ENCODE data around the gene DUSP1.

DNA sequence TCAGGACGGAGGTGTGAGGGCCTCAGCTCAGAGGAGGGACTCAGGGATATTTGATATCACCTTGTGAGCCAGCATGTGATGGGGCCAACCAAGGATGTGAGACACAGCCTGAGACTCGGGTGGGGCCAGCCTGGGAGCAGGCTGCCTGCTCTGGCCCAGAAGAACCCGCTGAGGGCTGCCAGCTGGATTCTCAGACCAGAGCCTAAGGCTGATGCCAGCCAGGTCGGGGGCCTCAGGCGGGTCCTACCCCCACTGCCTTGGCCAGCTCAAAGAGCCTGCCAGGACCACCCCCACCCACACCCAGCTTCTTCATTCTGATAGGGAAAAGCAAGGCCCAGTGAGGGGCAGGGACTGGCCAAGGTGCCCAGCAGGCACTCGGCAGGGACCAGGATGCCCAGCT lies 20.3 kb upstream of the DUSP1 start:
- TF ChIP-seq, protein P1, sequence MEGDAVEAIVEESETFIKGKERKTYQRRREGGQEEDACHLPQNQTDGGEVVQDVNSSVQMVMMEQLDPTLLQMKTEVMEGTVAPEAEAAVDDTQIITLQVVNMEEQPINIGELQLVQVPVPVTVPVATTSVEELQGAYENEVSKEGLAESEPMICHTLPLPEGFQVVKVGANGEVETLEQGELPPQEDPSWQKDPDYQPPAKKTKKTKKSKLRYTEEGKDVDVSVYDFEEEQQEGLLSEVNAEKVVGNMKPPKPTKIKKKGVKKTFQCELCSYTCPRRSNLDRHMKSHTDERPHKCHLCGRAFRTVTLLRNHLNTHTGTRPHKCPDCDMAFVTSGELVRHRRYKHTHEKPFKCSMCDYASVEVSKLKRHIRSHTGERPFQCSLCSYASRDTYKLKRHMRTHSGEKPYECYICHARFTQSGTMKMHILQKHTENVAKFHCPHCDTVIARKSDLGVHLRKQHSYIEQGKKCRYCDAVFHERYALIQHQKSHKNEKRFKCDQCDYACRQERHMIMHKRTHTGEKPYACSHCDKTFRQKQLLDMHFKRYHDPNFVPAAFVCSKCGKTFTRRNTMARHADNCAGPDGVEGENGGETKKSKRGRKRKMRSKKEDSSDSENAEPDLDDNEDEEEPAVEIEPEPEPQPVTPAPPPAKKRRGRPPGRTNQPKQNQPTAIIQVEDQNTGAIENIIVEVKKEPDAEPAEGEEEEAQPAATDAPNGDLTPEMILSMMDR (IDR thresholded peaks at IDR 0.05 in 2 of 3, conservative IDR thresholded peaks at IDR 0.05 in 1 of 3; ENCODE audit: borderline replicate concordance in 1 of 3, insufficient read depth in 1 of 3, low read depth in 2 of 3, low read length in 2 of 3), result no peak
- TF ChIP-seq, protein P2, sequence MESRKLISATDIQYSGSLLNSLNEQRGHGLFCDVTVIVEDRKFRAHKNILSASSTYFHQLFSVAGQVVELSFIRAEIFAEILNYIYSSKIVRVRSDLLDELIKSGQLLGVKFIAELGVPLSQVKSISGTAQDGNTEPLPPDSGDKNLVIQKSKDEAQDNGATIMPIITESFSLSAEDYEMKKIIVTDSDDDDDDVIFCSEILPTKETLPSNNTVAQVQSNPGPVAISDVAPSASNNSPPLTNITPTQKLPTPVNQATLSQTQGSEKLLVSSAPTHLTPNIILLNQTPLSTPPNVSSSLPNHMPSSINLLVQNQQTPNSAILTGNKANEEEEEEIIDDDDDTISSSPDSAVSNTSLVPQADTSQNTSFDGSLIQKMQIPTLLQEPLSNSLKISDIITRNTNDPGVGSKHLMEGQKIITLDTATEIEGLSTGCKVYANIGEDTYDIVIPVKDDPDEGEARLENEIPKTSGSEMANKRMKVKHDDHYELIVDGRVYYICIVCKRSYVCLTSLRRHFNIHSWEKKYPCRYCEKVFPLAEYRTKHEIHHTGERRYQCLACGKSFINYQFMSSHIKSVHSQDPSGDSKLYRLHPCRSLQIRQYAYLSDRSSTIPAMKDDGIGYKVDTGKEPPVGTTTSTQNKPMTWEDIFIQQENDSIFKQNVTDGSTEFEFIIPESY (IDR thresholded peaks at IDR 0.05; ENCODE audit: extremely low read depth, insufficient replicate concordance, low read length), result no peak
- no peak for TF ChIP-seq TCF7L2 (IDR thresholded peaks at IDR 0.05; ENCODE audit: borderline replicate concordance, extremely low read depth, insufficient read depth, insufficient read length)
- TF ChIP-seq, protein P3, sequence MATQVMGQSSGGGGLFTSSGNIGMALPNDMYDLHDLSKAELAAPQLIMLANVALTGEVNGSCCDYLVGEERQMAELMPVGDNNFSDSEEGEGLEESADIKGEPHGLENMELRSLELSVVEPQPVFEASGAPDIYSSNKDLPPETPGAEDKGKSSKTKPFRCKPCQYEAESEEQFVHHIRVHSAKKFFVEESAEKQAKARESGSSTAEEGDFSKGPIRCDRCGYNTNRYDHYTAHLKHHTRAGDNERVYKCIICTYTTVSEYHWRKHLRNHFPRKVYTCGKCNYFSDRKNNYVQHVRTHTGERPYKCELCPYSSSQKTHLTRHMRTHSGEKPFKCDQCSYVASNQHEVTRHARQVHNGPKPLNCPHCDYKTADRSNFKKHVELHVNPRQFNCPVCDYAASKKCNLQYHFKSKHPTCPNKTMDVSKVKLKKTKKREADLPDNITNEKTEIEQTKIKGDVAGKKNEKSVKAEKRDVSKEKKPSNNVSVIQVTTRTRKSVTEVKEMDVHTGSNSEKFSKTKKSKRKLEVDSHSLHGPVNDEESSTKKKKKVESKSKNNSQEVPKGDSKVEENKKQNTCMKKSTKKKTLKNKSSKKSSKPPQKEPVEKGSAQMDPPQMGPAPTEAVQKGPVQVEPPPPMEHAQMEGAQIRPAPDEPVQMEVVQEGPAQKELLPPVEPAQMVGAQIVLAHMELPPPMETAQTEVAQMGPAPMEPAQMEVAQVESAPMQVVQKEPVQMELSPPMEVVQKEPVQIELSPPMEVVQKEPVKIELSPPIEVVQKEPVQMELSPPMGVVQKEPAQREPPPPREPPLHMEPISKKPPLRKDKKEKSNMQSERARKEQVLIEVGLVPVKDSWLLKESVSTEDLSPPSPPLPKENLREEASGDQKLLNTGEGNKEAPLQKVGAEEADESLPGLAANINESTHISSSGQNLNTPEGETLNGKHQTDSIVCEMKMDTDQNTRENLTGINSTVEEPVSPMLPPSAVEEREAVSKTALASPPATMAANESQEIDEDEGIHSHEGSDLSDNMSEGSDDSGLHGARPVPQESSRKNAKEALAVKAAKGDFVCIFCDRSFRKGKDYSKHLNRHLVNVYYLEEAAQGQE (IDR thresholded peaks at IDR 0.05; ENCODE audit: low read depth), result no peak
- TF ChIP-seq RAD21 (IDR thresholded peaks at IDR 0.05; ENCODE audit: low read depth), result no peak
- no peak for TF ChIP-seq YY1 (IDR thresholded peaks at IDR 0.05; ENCODE audit: extremely low read depth, insufficient replicate concordance, low read depth, low read length)
- TF ChIP-seq EZH2phosphoT487 (IDR thresholded peaks at IDR 0.05; ENCODE audit: borderline replicate concordance), result no peak
- TF ChIP-seq EZH2 (IDR thresholded peaks at IDR 0.05), result no peak
- no peak for TF ChIP-seq ELF1 (IDR thresholded peaks at IDR 0.05; ENCODE audit: borderline replicate concordance, low read depth)
- no peak for TF ChIP-seq POLR2A (IDR thresholded peaks at IDR 0.05; ENCODE audit: borderline replicate concordance, extremely low read depth, insufficient read depth, insufficient read length)
- TF ChIP-seq, protein P4, sequence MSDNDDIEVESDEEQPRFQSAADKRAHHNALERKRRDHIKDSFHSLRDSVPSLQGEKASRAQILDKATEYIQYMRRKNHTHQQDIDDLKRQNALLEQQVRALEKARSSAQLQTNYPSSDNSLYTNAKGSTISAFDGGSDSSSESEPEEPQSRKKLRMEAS (IDR thresholded peaks at IDR 0.05), result no peak
- no peak for TF ChIP-seq EGR1 (IDR thresholded peaks at IDR 0.05; ENCODE audit: low read depth)

All from HCT116 (cell line).